Hepatocyte (in vitro differentiated cells): Measurements from ENCODE around the gene RBP5.

Source experiments
- CTCF ChIP-seq: fragments of 200-600 bp; sonication (generic); IDR thresholded peaks from 2 replicates; pipeline ENCODE4 v1.5.1; 2016; ENCODE audit warnings: antibody characterized with exemption, mild to moderate bottlenecking; ENCODE audit not compliant: poor library complexity
- EZH2 ChIP-seq: fragments of 200-600 bp; sonication (generic); IDR thresholded peaks from 2 replicates; pipeline ENCODE4 v1.6.1; 2016; ENCODE audit warnings: antibody characterized with exemption, mild to moderate bottlenecking, borderline replicate concordance
- EZH2phosphoT487 ChIP-seq: fragments of 200-600 bp; sonication (generic); IDR thresholded peaks from one replicate; pipeline ENCODE4 v1.6.1; 2018; ENCODE audit warnings: antibody characterized with exemption, mild to moderate bottlenecking, low read depth, moderate library complexity; ENCODE audit not compliant: unreplicated experiment, severe bottlenecking

GRCh38 chr12:7109572-7109920 lies 19.1 kb downstream of the RBP5 start:
- TF ChIP-seq CTCF: no peak
- TF ChIP-seq EZH2phosphoT487: no peak
- no peak for TF ChIP-seq EZH2
